Activated CD4-positive, alpha-beta T cell treated with anti-CD3 and anti-CD28 coated beads, Interleukin-2, amount 10 ng/mL, durations not matched to agents 7 days and 5 days (primary cell): ENCODE measurements around the gene AKAP13. TPM values are rescaled to one million over a fixed set of nuclear protein-coding genes. Genes with fewer than 3 reads are reported as not detected.

Experiments used
- CTCF ChIA-PET: fragments of 350-600 bp; sonication (Branson Sonifier 250); formaldehyde crosslinking; loops from one replicate; lab custom pipeline; 2021; ENCODE audit warnings: antibody characterized with exemption; lab: Charles Lee
- POLR2A ChIA-PET: fragments of 350-600 bp; sonication (Branson Sonifier 250); formaldehyde crosslinking; loops from one replicate; lab custom pipeline; 2021; ENCODE audit warnings: antibody characterized with exemption; lab: Charles Lee
- DNase-seq: peaks from one replicate; pipeline ENCODE4 v3.0.0-alpha.2; 2020
- H3K27ac Mint-ChIP-seq: one replicate; pipeline ENCODE4 v1.8.0; 2021; ENCODE audit warnings: mild to moderate bottlenecking, moderate library complexity, mixed read lengths
- H3K27me3 Mint-ChIP-seq: one replicate; pipeline ENCODE4 v1.8.0; 2021; ENCODE audit warnings: mixed read lengths
- H3K36me3 Mint-ChIP-seq: one replicate; pipeline ENCODE4 v1.8.0; 2021; ENCODE audit warnings: low read depth, mixed read lengths
- H3K4me1 Mint-ChIP-seq: one replicate; pipeline ENCODE4 v1.8.0; 2021; ENCODE audit warnings: mixed read lengths
- H3K4me3 Mint-ChIP-seq: one replicate; pipeline ENCODE4 v1.8.0; 2021; ENCODE audit warnings: mild to moderate bottlenecking, moderate library complexity, mixed read lengths
- H3K9me3 Mint-ChIP-seq: one replicate; pipeline ENCODE4 v1.8.0; 2021; ENCODE audit warnings: mixed read lengths
- total RNA-seq, 2 experiments: library from RNA; stranded (reverse); gene quantifications; one replicate each; pipeline ENCODE4 v1.2.3, GENCODE V29; 2021

AKAP13 gene
- total RNA-seq, 2 experiments from 2014 or later: 152 to 181 TPM

- Mint-ChIP-seq H3K4me3 (no peak overlapping the region), H3K27me3 (no peaks in the 10 kb centered on the region), H3K36me3 (peaks cover 10% of the 10 kb centered on the region), H3K9me3 (no peaks in the 10 kb centered on the region), H3K4me1 (peaks cover 12% of the 10 kb centered on the region), H3K27ac (no peak overlapping the region)
- DNase-seq: no peak
- ChIA-PET CTCF (interaction anchor here (1.1 kb wide), 1 partner anchor 30 kb away, joined by 5 read pairs; no protein-coding TSS in a partner anchor), POLR2A (no interaction called here)
These were observed 184.3 kb downstream of the AKAP13 start for GRCh38 chr15:85564686-85565085.

- H3K27me3 Mint-ChIP-seq: no peaks in the 10 kb centered on the region
- peaks cover 11% of the 10 kb centered on the region for H3K4me1 Mint-ChIP-seq
- ChIA-PET CTCF (interaction anchor here (1.5 kb wide), 1 partner anchor 11 kb away, joined by 5 read pairs; no protein-coding TSS in a partner anchor), POLR2A (interaction anchor here (0.7 kb wide), 1 partner anchor 136 kb away, joined by 3 read pairs; no protein-coding TSS in a partner anchor)
- peaks cover 6% of the 10 kb centered on the region for H3K36me3 Mint-ChIP-seq
- DNase-seq: no peak
- no peak overlapping the region for H3K27ac Mint-ChIP-seq
- H3K4me3 Mint-ChIP-seq: no peak overlapping the region
- no peaks in the 10 kb centered on the region for H3K9me3 Mint-ChIP-seq
These were observed 187.9 kb downstream of the AKAP13 start for GRCh38 chr15:85568261-85568808.

DNA sequence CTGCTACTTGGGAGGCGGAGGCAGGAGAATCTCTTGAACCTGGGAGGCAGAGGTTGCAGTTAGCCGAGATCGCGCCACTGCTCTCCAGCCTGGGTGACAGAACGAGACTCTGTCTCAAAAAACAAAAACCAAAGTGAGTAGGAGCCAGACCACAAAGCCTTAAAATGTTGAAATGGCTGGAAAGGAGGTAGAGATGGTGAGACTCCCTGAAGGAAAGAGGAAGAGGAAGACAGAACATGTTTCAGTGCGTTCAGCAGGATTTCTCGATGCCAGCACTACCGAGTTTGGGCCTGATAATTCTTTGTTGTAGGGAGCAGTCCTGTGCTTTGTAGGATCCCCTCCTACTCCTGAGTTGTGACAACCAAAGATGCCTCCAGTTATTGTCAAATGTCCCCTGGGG is 189.9 kb downstream of the AKAP13 start:
- ChIA-PET CTCF (interaction anchor here (0.7 kb wide), 1 partner anchor 29 kb away, joined by 4 read pairs; no protein-coding TSS in a partner anchor), POLR2A (no interaction called here)
- no peaks in the 10 kb centered on the region for H3K9me3 Mint-ChIP-seq
- DNase-seq: no peak
- peaks cover 11% of the 10 kb centered on the region for H3K4me1 Mint-ChIP-seq
- no peaks in the 10 kb centered on the region for H3K27me3 Mint-ChIP-seq
- H3K27ac Mint-ChIP-seq: no peak overlapping the region
- H3K36me3 Mint-ChIP-seq: peaks cover 9% of the 10 kb centered on the region
- H3K4me3 Mint-ChIP-seq: no peak overlapping the region

DNA sequence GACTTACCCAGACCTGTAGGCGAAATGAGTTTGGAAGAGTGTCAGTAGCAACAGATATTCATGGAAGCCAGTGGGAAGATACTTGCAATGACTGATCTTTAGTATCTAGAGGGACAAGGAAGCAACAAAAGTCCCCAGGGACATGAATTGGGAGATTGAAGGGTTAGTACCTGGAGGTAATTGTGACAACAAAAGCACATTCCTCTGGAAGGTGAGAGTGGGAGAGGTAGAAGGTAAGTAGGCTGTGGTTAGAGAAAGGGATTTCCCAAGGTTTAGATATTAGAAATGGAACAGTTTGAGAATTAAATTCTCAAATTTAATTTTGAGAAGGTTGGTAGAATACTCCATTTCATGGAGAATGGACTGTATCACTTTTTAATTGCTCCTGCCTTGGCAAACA is 191.4 kb downstream of the AKAP13 start:
- Mint-ChIP-seq H3K4me3 (no peak overlapping the region), H3K27ac (no peak overlapping the region), H3K27me3 (no peaks in the 10 kb centered on the region), H3K9me3 (no peaks in the 10 kb centered on the region), H3K4me1 (peaks cover 11% of the 10 kb centered on the region), H3K36me3 (peaks cover 13% of the 10 kb centered on the region)
- POLR2A ChIA-PET: no interaction called here
- no peak for DNase-seq
- CTCF ChIA-PET: no interaction called here

- POLR2A ChIA-PET: no interaction called here
- Mint-ChIP-seq H3K4me1 (peaks cover 28% of the 10 kb centered on the region), H3K9me3 (no peaks in the 10 kb centered on the region), H3K27ac (no peak overlapping the region), H3K4me3 (no peak overlapping the region), H3K27me3 (no peaks in the 10 kb centered on the region), H3K36me3 (peaks cover 37% of the 10 kb centered on the region)
- DNase-seq: no peak
- CTCF ChIA-PET: interaction anchor here (1.0 to 1.4 kb wide), 4 partner anchors 10 to 87 kb away, joined by 3 to 4 read pairs (median 3); no protein-coding TSS in a partner anchor
These were observed 196.0 kb downstream of the AKAP13 start for GRCh38 chr15:85576392-85576791.

DNA sequence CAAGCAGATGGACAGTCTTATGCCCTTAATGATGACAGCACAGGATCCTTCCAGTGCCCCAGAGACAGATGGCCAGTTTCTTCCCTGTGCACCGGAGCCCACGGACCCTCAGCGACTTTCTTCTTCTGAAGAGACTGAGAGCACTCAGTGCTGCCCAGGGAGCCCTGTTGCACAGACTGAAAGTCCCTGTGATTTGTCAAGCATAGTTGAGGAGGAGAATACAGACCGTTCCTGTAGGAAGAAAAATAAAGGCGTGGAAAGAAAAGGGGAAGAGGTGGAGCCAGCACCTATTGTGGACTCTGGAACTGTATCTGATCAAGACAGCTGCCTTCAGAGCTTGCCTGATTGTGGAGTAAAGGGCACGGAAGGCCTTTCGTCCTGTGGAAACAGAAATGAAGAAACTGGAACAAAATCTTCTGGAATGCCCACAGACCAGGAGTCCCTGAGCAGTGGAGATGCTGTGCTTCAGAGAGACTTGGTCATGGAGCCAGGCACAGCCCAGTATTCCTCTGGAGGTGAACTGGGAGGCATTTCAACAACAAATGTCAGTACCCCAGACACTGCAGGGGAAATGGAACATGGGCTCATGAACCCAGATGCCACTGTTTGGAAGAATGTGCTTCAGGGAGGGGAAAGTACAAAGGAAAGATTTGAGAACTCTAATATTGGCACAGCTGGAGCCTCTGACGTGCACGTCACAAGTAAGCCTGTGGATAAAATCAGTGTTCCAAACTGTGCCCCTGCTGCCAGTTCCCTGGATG is 198.7 kb downstream of the AKAP13 start:
- H3K27ac Mint-ChIP-seq: peak overlapping the region; percentile 65
- H3K27me3 Mint-ChIP-seq: no peaks in the 10 kb centered on the region
- peaks cover 52% of the 10 kb centered on the region for H3K36me3 Mint-ChIP-seq
- H3K4me3 Mint-ChIP-seq: no peak overlapping the region
- no peak for DNase-seq
- H3K9me3 Mint-ChIP-seq: no peaks in the 10 kb centered on the region
- POLR2A ChIA-PET: no interaction called here
- CTCF ChIA-PET: no interaction called here
- H3K4me1 Mint-ChIP-seq: peaks cover 55% of the 10 kb centered on the region

DNA sequence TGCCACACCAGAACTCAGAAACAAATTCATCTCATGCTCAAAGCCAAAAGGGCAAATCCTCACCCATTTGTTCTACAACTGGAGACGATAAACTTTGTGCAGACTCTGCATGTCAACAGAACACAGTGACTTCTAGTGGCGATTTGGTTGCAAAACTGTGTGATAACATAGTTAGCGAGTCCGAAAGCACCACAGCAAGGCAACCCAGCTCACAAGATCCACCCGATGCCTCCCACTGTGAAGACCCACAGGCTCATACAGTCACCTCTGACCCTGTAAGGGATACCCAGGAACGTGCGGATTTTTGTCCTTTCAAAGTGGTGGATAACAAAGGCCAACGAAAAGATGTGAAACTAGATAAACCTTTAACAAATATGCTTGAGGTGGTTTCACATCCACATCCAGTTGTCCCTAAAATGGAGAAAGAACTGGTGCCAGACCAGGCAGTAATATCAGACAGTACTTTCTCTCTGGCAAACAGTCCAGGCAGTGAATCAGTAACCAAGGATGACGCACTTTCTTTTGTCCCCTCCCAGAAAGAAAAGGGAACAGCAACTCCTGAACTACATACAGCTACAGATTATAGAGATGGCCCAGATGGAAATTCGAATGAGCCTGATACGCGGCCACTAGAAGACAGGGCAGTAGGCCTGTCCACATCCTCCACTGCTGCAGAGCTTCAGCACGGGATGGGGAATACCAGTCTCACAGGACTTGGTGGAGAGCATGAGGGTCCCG is 199.7 kb downstream of the AKAP13 start:
- Mint-ChIP-seq H3K27me3 (no peaks in the 10 kb centered on the region), H3K36me3 (peaks cover 54% of the 10 kb centered on the region), H3K27ac (peak overlapping the region; percentile 95), H3K9me3 (no peaks in the 10 kb centered on the region), H3K4me1 (peaks cover 65% of the 10 kb centered on the region), H3K4me3 (no peak overlapping the region)
- ChIA-PET POLR2A (no interaction called here), CTCF (interaction anchor here (1.0 to 2.0 kb wide), 3 partner anchors 17 to 249 kb away, joined by 3 to 5 read pairs (median 4); no protein-coding TSS in a partner anchor)
- no peak for DNase-seq

DNA sequence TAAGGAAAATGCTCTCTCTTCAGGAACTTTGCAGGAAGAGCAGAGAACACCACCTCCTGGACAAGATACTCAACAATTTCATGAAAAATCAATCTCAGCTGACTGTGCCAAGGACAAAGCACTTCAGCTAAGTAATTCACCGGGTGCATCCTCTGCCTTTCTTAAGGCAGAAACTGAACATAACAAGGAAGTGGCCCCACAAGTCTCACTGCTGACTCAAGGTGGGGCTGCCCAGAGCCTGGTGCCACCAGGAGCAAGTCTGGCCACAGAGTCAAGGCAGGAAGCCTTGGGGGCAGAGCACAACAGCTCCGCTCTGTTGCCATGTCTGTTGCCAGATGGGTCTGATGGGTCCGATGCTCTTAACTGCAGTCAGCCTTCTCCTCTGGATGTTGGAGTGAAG is 200.5 kb downstream of the AKAP13 start:
- peak overlapping the region; percentile 78 for H3K4me3 Mint-ChIP-seq
- ChIA-PET CTCF (interaction anchor here (0.9 to 2.2 kb wide), 5 partner anchors 11 to 250 kb away, joined by 3 to 10 read pairs (median 4); no protein-coding TSS in a partner anchor), POLR2A (interaction anchor here (1.4 kb wide), 1 partner anchor 41 kb away, joined by 3 read pairs; no protein-coding TSS in a partner anchor)
- no peaks in the 10 kb centered on the region for H3K27me3 Mint-ChIP-seq
- H3K27ac Mint-ChIP-seq: peak overlapping the region; percentile 95
- peaks cover 56% of the 10 kb centered on the region for H3K36me3 Mint-ChIP-seq
- DNase-seq: peak; percentile 59
- no peaks in the 10 kb centered on the region for H3K9me3 Mint-ChIP-seq
- peaks cover 73% of the 10 kb centered on the region for H3K4me1 Mint-ChIP-seq

- Mint-ChIP-seq H3K4me3 (peak overlapping the region; percentile 78), H3K27me3 (no peaks in the 10 kb centered on the region), H3K36me3 (peaks cover 60% of the 10 kb centered on the region), H3K9me3 (no peaks in the 10 kb centered on the region), H3K4me1 (peaks cover 77% of the 10 kb centered on the region), H3K27ac (peak overlapping the region; percentile 95)
- ChIA-PET CTCF (interaction anchor here (0.9 to 2.2 kb wide), 4 partner anchors 10 to 251 kb away, joined by 3 to 10 read pairs (median 4); no protein-coding TSS in a partner anchor), POLR2A (interaction anchor here (0.7 to 1.4 kb wide), 2 partner anchors 16 to 42 kb away, joined by 3 to 4 read pairs; no protein-coding TSS in a partner anchor)
- DNase-seq: peak; percentile 66
These were observed 201.1 kb downstream of the AKAP13 start for GRCh38 chr15:85581495-85581894.

DNA sequence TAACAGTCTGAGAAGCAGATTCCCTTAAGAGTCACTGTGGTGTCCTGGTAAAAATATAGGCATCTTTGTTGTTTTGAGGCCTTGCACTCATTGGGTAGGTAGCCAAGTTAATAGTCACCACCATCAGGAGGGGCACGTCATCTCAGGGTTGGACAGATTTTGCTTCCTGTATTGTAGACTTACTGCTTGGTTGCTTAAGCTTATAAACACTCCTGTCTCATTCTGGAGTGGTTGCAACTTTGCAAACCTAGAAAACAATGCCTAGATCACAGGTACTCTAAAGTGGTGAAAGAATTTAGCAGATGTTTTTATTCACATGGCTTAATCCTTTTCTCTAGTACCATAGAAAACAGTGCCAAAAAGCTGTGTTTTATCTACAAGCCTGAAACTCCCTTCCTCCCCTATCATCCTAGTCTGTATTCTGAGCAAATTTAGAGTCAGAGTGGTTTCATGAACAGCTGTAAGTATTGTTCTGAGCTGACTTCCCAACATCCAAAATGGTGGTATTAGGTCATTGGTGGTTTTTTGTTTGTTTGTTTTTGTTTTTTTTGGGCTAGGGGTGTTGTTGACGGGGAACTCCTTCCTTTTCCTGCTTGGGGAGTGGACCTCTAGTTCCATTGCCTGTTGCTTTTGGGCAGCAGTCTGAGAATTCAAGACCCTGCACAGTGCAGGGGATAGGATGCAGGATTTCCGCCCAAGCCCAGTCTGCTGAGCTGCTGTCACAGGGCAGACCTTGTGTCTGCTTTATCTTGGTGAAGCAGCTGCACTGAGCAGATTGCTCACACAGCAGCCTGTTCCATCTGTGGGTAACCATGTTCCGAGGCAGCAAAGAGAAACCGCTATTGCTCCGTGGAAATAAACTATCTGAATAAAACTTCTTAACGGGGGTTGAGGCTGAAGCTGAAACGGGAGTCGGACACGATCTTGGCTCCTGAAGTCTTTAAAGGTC is 202.0 kb downstream of the AKAP13 start:
- DNase-seq: peak; percentile 82
- peak overlapping the region; percentile 95 for H3K27ac Mint-ChIP-seq
- H3K27me3 Mint-ChIP-seq: no peaks in the 10 kb centered on the region
- peaks cover 80% of the 10 kb centered on the region for H3K4me1 Mint-ChIP-seq
- ChIA-PET CTCF (interaction anchor here (0.6 to 2.2 kb wide), 7 partner anchors 9 to 252 kb away, joined by 3 to 10 read pairs (median 4); no protein-coding TSS in a partner anchor), POLR2A (interaction anchor here (0.7 to 1.4 kb wide), 4 partner anchors 15 to 107 kb away, joined by 3 to 4 read pairs (median 4); no protein-coding TSS in a partner anchor)
- peak overlapping the region; percentile 78 for H3K4me3 Mint-ChIP-seq
- no peaks in the 10 kb centered on the region for H3K9me3 Mint-ChIP-seq
- H3K36me3 Mint-ChIP-seq: peaks cover 68% of the 10 kb centered on the region

- H3K27ac Mint-ChIP-seq: peak overlapping the region; percentile 95
- H3K4me3 Mint-ChIP-seq: peak overlapping the region; percentile 78
- no peak for DNase-seq
- ChIA-PET CTCF (interaction anchor here (1.5 kb wide), 1 partner anchor 23 kb away, joined by 5 read pairs; no protein-coding TSS in a partner anchor), POLR2A (interaction anchor here (0.9 kb wide), 1 partner anchor 106 kb away, joined by 4 read pairs; no protein-coding TSS in a partner anchor)
- H3K27me3 Mint-ChIP-seq: no peaks in the 10 kb centered on the region
- H3K9me3 Mint-ChIP-seq: no peaks in the 10 kb centered on the region
- peaks cover 76% of the 10 kb centered on the region for H3K36me3 Mint-ChIP-seq
- H3K4me1 Mint-ChIP-seq: peaks cover 82% of the 10 kb centered on the region
These were observed 203.0 kb downstream of the AKAP13 start for GRCh38 chr15:85583442-85583841.
